ENCODE data around the gene TERB1.
"Not testable (repeated sequence)": the region's sequence is repeated elsewhere in the genome, so short reads cannot be mapped to it uniquely, and the experiment has no call there.

The TERB1 gene

DNA sequence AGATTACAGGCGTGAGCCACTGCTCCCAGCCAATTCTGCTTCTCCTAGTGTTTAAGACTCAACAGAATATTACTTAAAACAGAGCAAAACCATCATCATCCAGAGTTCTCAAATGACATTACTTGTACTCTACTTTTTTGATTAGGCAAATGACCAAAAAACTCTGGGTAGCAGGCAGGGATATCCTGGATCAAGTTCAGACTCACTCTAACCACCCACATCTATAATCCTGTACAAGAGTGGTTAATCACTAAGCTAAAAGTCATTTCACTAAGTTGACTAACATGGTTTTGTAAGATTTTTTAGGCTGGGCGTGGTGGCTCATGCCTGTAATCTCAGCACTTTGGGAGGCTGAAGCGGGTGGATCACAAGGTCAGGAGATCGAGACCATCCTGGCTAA, 22.6 kb upstream of the TERB1 start:
- DNase-seq: no peak

DNA sequence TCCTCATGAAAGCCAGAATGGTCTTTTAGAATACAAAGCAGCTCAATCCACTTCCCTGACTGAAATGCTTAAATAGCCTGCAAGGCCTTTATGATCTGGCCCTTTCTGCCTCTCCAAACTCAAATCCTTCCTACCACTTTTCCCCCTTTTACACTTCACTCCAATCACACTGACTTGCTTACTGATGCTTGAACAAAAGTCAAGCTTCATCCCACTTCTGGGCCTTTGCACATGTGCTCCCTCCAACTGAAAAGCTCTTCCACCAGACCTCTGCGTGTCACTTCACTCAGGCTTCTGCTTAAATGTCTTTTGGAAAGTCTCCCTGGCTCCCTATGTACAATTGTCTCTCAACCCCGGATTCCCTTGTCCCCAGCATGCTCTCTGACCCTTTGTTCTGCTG, 13.3 kb upstream of the TERB1 start:
- no peak for DNase-seq

DNA sequence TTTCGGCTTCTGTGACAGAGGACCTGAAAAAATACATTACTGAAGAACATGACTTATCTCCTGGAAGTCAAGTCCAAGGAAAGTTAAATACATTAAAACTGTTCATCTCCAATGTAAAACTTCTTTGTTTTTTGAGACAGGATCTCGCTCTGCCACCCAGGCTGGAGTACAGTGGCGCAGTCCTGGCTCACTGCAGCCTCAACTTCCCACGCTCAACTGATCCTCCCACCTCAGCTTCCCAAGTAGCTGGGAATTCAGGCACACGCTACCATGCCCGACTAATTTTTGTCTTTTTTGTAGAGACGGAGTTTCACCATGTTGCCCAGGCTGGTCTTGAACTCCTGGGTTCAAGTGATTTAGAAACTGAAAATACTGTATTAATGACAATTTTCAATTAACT, 9.7 kb upstream of the TERB1 start:
- DNase-seq: no peak

DNA sequence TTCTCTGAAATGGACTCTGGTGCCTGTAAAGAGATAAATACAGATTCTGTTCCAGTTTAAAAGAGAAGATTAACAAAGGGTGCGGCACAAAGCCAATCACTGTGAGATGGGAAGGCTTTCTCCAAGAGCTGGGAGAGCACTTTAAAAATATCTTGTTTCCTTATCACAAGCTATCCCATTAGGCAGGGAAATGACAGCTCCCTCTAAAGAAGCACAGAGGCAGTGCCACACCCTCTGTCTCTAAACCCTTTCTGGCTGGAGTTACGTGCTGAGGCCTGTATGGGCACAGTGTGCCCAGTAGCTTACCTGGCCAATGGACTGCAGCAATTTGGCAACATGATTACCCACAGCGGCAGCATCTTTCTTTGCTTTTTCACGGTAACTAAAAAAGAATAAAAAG, 9.0 kb upstream of the TERB1 start:
- no peak for DNase-seq

DNA sequence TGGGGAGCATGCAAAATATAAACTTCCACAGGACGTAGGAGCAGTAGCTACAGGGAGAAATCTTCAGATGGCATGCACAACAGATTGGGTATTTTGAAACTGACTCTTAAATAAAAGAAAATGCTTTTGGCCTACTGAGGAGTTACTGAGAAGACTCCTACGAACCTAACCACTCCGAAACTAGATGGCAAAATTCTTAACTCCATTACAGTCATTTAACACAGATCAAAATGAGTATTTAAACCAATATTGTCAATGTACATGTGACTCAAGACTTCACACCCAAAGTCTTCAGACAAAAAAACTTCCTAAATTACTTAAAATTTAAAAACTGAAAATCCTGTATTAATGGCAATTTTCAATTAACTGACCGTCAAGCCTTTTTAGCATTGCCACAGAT, 8.4 kb upstream of the TERB1 start:
- DNase-seq: no peak

DNA sequence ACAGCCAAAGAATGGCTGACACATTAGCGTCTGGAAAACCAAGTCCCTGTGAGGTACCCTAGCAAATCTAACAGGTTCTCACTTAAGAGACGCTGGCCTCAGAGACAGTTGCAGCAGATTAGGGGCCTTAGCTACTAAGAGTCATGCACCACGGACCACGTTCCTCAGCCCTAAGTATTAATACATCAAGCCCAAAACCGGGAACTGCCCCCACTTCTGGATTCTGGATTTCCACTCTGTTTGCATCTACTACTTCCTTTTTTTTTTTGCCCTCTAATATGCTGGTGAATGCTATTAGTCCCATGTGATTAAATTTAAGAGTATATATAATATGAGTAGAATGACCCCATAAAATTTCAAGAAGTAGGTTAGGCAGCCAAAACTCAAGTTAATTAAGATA, 775 bp upstream of the TERB1 start:
- no peak for DNase-seq

DNA sequence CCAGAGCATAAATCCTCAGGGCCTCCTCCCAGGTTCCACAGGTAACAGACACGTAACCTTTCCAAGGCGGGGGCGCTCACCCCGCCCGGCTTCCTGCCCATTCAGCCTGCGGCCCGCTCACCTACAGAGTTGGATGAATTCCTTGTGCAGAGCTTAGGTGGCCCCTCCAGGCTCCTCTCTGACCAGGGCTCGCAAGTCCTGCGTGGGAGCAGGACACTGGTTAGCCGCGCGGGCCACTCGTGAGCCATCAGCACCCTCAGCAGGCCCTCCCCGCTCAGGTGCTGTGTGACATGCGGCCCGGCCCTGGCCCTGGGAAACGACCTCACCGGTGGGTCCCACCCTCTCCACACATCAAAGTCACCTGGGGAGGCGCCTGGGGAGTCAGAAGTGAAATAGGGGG, 528 bp downstream of the TERB1 start:
- no peak for DNase-seq

DNA sequence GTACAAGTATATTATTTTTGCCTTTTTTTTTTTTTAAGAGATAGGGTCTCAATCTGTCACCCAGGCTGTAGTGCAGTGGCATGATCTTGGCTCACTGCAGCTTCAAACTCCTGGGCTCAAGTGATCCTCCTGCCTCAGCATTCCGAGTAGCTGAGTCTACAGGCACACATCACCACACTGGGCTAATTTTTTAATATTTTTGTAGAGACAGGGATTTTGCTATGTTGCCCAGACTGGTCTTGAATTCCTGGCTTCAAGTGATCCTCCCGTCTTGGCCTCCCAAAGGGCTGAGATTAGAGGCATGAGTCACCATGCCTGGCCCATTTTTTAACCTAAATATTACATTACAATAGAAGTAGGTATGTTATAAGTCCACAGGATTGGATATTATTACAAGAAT, 3.2 kb downstream of the TERB1 start:
- no peak for DNase-seq

DNA sequence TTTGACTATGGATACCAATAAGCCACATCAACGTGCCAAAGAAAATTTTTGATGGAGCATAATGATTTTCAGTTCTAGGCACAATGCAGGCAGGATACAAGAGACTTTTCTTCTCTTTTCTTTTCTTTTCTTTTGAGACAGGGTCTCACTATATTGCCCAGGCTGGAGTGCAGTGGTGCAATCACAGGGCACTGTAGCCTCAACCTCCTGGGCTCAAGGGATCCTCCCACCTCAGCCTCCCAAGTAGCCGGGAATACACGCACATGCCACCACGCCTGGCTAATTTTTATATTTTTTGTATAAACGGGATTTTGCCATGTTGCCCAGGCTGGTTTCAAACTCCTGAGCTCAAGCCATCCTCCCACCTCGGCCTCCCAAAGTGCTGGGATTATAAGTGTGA, 7.4 kb downstream of the TERB1 start:
- not testable (repeated sequence) for DNase-seq

DNA sequence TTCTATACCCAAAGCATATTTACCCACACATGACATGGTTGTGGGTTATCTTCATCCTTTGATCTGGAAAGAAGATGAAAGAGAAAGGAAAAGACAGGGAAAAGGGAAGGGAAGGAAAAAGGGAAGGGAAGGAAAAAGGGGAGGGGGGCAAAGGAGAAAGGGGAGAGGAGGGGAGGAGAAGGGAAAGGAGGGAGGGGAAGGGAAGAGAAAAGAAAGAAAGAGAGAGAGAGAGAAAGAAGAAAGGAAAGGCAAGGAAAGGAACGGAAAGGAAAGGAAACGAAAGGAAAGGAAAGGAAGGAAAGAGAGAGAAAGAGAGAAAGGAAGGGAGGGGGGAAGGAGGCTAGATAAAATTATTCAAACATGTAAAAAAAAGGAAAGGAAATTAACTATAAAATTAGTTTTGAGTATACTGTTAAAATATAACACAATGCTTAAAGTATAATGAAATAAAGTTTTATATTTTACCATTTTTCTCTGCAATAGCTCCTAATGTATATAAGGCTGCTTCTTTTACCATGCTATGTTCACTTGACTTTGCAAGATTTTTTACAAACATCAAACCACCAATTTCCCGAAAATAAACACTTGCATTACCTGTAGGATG, 11.2 kb downstream of the TERB1 start:
- no peak for DNase-seq

DNA sequence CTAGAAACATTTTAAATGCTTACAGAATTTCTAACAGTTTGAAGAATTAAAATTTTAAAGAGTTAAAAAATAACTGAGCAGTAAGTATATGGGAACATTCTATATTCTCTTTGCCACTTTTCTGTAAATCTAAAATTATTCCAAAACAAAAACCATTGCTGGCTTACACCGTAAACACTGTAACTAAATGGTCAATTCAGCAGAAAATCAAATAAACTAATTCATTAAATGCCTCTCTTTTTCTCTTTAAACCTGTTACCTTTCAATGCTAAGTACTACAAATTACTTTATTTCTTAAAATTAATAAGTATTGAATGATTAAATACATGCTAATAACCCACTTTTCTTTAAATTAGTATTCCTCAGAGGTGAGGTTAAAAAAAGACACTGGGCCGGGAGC, 14.0 kb downstream of the TERB1 start:
- DNase-seq: no peak

DNA sequence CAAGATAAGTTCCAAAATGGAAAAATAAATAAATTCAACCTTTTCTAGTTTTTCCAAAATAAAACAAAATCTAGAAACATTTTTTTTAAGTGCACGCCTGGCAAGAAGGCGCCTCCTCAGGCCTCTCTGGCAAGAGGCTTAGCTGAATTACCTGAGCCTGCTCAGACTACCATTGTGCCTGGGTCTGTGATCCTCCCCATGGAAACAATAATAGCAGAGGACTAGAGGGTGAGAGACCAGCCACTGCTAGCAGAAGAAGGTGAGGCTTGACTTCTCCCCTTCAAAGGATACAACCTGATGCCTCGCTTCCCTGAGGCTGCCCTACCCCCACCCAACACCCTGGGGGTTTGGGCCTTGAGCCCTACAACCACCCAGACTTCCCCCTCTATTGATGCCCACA, 14.8 kb downstream of the TERB1 start:
- no peak for DNase-seq

DNA sequence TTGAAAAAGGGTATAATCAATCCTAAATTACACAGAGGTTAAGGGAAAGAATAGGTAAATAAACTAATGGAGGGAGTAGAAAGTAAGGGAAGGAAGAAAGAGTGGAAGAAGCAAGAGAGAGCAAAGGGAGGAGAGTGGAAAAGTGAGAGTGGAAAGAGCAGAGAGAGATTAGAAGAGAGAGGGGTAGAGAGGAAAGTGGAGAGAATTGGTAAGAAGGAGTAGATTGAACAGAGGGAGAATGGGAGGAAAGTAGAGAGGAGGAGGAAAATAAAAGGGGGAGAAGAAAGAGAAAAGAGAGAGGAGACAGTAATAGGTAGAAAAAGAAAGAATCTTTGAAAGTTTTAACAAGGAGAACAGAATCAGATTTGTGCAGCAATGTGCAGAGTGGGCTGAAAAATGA, 24.9 kb downstream of the TERB1 start:
- DNase-seq: no peak

DNA sequence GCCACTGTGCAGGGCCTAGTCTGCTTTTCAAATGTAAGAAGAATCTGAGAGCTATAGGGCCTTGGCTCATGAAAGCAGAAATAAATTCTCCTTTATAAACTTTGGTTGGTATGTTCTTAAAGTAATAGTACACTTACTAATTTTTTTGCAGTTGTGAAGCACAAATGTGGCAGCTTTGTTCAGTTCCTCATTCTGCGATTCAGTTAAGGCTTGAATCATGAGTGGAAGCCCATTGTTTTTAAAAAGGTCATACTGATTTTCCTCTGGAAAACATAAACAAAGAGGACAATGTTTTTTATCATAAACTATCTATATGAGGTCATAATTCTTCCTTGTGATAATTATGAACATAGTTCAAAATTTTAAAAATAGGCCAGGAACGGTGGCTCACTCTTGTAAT, 26.4 kb downstream of the TERB1 start:
- DNase-seq: no peak

DNA sequence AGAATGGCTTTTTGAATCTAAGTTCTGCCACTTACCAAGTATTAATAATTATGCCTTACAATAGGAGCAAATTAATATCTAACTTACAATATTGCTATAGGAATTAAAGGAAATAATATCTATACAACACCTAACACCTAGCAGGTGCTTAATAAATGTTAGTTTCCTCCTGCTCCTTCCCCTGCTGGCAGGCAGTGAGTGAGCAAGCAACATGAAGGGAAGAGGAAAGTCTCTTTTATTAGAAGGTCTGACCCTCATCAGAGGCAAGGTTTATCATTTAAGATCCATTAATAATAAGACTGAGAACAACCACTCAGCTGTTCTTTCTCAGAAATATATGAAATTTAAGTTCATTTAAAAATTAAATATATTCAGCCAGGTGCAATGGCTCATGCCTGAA, 43.3 kb downstream of the TERB1 start:
- DNase-seq: no peak

DNA sequence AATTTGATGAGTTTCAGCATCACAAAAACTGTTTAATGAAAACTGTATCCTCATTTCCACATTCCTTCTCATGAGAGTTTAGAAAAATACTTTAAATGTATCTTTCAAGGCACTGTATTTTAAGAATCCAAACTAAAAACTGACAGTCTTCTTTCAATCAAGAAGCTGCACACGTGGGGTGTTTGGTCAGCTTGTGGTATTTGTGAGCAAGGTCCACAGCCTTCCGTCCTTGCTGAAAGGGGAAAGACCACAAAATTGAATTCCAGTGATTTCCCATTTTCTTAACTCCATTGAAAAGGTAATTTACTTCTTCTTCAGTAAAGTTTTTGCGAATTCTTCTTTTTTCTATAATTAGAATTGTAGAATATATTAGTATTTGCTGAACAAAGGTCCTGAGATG, 46.6 kb downstream of the TERB1 start:
- DNase-seq: no peak

DNA sequence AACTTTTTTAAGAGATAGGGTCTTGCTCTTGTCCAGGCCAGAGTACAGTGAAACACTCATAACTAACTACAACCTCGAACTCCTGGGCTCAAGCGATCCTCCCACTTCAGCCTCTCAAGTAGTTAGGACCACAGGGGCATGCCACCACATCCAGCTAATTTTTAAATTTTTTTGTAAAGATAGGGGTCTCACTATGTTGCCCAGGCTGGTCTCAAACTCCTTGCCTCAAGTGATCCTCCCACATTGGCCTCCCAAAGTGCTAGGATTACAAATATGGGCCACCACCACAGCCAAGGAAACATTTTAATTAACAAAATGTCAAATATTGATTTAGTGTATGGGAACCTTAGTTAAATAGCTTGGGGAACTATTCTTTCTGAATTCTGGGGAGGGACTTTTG, 47.2 kb downstream of the TERB1 start:
- no peak for DNase-seq

DNA sequence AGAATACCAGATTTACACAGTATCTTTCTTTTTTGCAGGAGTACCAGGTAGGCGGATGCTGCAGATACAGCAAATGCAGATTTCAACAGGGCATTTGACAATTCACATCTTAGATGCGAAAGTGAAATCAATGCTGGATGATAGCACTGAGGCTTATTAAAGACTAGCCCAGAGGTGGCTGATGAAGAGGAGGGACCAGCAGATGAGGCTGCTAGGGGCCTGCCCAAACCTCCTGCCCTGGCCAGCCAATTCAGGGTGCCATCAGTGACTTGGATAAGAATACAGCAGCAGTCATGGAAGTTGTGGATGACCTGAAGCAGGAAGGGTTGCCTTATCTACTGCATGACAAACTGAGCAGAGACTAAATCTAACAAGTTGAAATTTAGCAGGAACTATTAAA, 48.4 kb downstream of the TERB1 start:
- DNase-seq: no peak

DNA sequence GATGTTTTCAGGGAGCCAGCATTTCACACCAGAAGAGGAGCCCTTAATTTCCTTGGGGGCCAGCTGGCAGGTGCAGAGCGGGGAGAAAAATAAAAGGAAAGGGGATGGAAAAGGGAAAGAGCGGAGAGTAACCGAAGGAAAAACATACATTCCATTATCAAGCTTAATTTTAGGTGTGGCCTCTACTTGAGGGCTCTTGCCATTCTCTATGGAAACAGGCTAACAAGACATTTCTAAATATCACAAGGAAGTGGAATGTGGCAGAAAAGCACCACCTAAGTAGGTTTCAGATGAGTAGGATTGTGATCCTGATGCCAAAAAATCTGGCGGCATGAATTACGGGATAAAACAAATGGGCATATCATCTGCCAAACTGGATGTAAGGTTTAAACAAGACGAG, 49.0 kb downstream of the TERB1 start:
- no peak for DNase-seq

DNA sequence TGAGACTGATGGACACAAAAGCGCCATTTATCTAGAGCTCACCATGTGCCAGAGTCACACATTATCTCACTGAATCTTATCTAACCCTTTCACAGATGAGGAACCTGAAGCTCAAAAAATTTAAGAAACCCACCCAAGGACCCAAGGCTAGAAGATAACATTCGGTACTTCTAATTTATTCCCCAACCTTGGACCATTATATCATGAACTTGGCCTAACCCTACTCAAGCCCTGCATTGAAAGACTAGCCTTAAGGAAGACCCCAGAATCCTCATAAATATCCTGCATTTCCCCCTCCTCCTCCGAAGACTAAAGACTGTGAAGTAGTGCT, 49.4 kb downstream of the TERB1 start:
- DNase-seq: no peak

DNA sequence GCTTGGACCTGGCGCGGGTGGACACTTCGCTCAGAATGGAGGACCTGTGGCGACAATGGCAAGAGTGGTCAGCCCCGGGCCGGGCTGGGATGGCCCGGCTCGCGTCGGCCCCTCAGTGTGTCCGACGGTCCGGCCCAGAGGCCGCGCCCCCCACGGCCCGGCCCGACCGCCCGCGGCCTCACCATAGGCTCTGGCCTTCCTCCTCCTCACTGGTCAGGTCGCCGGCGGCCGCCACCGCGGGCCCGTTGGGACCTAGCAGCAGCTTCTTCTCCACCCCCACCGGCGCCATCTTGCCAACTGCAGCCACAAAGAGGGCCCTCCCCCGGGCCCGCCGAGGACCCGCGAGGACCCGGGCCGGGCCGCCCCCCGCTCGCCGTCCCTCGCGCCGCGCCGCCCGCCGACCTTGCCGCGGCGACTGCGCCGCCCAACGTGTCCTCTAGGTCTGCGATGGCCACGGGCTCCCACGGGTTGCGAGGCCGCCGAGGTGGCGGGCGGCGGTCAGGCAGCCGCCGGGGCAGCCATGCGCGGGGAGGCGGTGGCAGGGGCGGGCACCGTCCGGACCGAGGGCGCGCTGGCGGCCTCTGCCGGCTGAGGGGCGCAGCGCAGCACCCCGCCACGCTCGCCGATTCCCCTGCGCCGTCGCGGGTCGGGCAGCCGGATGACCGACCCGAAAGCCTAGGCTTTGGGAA, 49.9 kb downstream of the TERB1 start, which contains the start of gene DYNC1LI2:
TSS of gene DYNC1LI2 (minus strand) at position 307 of the 689 bp plus-strand sequence. CDS start at position 289, 18 bp downstream.
- peak; percentile 81 for DNase-seq

DNA sequence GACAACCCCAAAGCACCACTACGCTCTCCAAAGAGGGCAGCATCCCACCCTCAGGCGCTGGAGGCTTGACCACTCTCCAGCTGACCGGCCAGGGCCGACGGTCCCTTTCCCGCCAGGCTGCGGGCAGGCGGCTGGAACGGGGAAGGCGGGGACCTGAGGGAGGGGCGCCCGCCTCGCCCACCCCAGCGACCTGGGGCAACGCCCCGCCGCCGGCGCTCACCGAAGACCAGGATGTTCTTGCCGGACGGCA, 50.4 kb downstream of the TERB1 start:
- no peak for DNase-seq

DNA sequence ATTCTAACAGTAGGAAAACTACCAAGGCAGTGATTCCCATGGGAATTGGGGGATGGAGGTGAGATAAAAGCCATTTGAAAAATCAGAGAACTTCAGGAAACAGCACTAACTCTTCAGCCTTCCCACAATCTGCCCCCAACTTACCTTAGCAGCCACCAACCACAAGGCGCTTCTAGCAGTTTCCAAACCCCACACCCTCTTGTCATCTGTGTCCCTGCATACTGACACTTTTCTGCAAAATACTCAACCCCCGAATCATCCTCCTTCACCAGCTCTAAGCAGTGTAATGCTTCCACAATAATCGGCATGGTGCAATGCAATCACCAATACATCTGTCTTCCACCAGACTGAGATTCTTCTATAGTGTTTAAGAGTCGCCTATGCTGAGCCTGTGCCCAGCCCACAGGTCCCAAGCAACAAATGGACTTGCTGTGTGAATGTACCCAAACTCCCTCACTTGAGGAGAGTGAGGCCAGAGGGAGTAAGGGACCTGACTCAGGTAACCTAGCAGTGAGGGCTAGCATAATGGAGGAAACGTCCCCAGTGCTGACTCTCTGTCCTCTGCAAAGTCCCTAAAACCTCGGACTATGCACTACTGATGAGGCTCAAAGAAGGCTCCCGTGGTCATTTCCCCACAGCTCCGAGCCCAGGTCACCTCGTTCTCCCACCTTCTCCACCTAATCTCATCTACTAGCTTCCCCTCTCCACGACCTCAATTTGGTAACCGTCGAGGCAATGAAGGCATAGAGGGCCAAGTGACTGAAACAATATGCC, 50.9 kb downstream of the TERB1 start:
- DNase-seq: no peak

DNA sequence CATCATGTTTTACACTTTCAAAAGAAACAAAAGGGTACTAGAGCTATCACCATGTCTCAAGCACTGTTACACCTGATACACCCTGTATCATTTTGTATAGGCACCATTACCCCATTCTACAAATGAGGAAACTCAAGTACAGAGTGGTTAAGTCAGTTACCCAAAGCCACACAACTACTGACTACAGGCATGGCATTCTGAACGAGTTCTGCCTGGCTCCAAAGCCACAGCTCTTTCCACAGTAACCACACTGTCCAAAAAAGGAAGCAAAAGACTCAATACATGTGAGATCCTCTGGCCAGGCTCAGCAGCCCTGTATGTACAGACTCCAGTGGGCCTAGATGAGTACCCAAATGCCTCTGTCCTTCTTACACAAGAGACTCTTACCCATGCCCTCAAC, 54.7 kb downstream of the TERB1 start:
- DNase-seq: no peak

DNA sequence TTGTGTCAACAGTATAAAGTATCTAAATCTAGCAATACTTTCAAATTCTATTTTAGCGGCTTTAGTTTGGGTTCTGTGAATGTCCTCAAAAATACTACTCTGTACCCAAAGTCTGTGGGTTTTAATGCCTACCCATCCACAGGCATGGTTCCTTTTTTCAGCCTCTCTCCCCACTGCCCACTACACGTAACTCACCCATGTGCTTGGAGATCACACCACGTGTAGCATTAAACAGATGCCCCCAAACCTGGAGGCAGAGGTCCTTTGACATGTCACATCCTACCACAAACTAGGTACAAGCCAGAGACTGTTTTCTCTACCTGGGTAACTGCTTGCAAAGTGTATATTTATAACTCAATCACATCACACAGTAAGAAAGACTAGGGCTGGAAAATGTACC, 55.3 kb downstream of the TERB1 start:
- no peak for DNase-seq

All from stimulated activated CD4-positive, alpha-beta T cell treated with anti-CD3 and anti-CD28 coated beads, Interleukin-4, amount 100 ng/mL, for 24 hours (primary cell).